Nucleus accumbens (tissue), 56 donors: Measurements from ENCODE around the gene UBXN7.
A peak's percentile ranks its signal among the peaks of the same experiment; 100 is the strongest.
"Not testable (repeated sequence)": the region's sequence is repeated elsewhere in the genome, so short reads cannot be mapped to it uniquely, and the experiment has no call there.

Experiments used
- DNase-seq, 56 donors: peaks; one replicate each; lab custom pipeline; 2025; lab: John Stamatoyannopoulos, UW

UBXN7 gene

DNA sequence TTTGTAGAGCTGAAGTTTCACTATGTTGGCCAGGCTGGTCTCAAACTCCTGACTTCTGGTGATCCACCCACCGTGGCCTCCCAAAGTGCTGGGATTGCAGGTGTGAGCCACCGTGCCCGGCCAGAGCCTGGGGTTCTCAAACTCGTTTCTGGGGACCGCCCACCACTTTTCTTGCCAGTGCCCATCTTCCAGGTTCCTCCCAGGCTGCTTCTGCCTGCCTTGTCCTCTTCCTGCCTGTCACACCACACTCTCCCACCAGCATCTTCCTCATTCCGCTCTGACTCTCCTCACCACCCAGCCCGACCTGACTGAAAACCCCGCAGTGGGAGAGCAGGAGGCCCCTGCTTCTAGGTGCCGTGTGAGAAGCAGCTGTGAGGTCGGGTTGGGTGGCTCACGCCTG is 111.1 kb downstream of the UBXN7 start:
- DNase-seq = no peak

DNA sequence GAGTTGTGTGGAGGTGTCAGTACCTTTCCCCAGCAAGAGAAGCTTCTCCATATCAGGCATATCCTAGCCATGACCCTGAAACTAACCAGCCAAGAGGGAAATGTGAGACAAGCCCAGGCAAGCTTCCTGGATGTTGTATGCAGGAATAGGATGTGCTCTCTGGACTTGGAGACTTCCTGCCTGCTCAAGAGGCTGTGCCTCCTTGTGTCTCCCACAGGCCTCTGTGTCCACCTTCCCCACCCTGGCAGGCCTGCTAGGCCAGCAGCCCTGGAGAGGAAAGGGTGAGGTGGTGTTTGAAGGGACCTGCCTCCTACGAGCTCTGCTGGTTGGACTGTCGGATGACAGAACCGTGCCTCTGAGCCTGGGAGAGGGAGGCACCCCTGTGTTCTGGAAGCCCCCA is 112.1 kb downstream of the UBXN7 start:
- no peak for DNase-seq

GRCh38 chr3:196317687-196318467 is 114.3 kb downstream of the UBXN7 start, which contains the start of gene DYNLT2B:
Gene DYNLT2B, minus strand, starts transcription at chr3:196318240. Its CDS starts 88 bp downstream, at chr3:196318152.
- peak in 55 of 56 donors; percentile 31 to 93 (median 82) for DNase-seq

GRCh38 chr3:196316799-196317686 is 115.2 kb downstream of the UBXN7 start:
- DNase-seq = not testable (repeated sequence)

DNA sequence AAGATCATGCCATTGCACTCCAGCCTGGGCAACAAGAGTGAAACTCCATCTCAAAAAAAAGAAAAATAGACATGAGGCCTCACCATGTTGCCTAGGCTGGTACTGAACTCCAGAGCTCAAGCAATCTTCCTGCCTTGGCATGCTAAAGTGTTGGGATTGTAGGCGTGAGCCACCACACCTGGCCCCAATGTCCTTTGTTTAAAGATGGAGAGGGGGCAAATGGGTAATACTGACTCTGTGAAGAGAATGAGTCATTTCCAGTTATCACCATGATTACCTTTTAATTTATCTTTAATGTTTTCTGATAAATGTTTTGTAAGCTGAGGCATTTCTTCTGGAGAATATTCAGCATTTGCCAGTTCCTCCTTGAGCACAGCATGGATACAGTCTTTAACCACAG is 116.4 kb downstream of the UBXN7 start:
- no peak for DNase-seq

DNA sequence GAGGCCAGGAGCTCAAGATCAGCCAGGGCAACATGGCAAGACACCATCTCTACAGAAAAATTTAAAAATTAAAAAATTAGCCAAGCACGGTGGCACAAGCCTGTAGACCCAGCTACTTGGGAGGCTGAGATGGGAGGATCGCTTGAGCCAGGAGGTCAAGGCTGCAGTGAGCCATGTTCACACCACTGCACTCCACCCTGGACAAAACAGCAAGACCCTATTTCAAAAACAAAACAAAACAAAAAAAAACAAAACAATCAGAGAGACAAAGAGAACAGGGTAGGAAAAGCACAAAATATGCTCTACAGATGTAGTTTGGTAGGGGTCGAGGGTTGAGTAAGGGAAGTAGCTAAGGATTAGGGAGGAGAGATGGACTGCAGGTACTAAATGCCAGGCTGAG is 117.6 kb downstream of the UBXN7 start:
- DNase-seq = no peak

DNA sequence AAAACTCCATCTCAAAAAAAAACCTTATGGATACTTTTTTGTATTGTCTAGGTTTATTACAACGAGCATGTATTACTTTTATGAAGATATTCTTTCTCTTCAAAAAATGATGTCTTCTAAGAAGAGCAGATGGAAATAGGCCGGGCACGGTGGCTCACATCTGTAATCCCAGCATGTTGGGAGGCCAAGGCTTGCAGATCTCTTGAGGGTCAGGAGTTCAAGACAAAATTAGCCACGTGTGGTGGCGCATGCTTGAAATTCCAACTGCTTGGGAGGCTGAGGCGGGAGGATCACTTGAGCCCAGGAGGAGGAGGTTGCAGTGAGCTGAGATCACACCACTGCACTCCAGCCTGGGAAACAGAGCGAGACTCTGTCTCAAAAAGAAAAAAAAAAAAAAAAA is 118.1 kb downstream of the UBXN7 start:
- not testable (repeated sequence) for DNase-seq

- DNase-seq = not testable (repeated sequence)
Observed at GRCh38 chr3:196302960-196303359, 129.3 kb downstream of the UBXN7 start.

GRCh38 chr3:196302551-196302950 is 129.7 kb downstream of the UBXN7 start:
- not testable (repeated sequence) for DNase-seq

GRCh38 chr3:196298521-196298920 is 133.7 kb downstream of the UBXN7 start:
- no peak for DNase-seq
